Activated naive CD8-positive, alpha-beta T cell treated with anti-CD3 and anti-CD28 coated beads, Interleukin-2, amount 10 ng/mL, durations not matched to agents 7 days and 5 days (primary cell): ENCODE measurements around the gene NFIC. TPM values are rescaled to one million over a fixed set of nuclear protein-coding genes. Genes with fewer than 3 reads are reported as not detected.
"Not testable (repeated sequence)": the region's sequence is repeated elsewhere in the genome, so short reads cannot be mapped to it uniquely, and the experiment has no call there.

Experiments used
- ATAC-seq: fragments of 150-1000 bp; cut with Tn5 transposase; one replicate; pipeline ENCODE4 v1.10.0; 2021; ENCODE audit warnings: low read depth, moderate library complexity
- POLR2A ChIA-PET: fragments of 350-600 bp; sonication (Branson Sonifier 250); formaldehyde crosslinking; loops from one replicate; lab custom pipeline; 2021; ENCODE audit warnings: antibody characterized with exemption; lab: Charles Lee
- DNase-seq: peaks from one replicate; pipeline ENCODE4 v3.0.0; 2021
- H3K27ac Mint-ChIP-seq: one replicate; pipeline ENCODE4 v1.8.0; 2022; ENCODE audit warnings: mild to moderate bottlenecking, mixed read lengths
- H3K27me3 Mint-ChIP-seq: one replicate; pipeline ENCODE4 v1.8.0; 2022; ENCODE audit warnings: mild to moderate bottlenecking, moderate library complexity, mixed read lengths
- H3K36me3 Mint-ChIP-seq: one replicate; pipeline ENCODE4 v1.8.0; 2021; ENCODE audit warnings: mild to moderate bottlenecking, mixed read lengths
- H3K4me1 Mint-ChIP-seq: one replicate; pipeline ENCODE4 v1.8.0; 2021; ENCODE audit warnings: mixed read lengths
- H3K4me3 Mint-ChIP-seq: one replicate; pipeline ENCODE4 v1.8.0; 2022; ENCODE audit warnings: mild to moderate bottlenecking, moderate library complexity, mixed read lengths
- H3K9me3 Mint-ChIP-seq: one replicate; pipeline ENCODE4 v1.8.0; 2021; ENCODE audit warnings: mixed read lengths
- total RNA-seq, 2 experiments: library from RNA; stranded (reverse); gene quantifications; one replicate each; pipeline ENCODE4 v1.2.3, GENCODE V29; 2021

NFIC gene
- total RNA-seq, 2 experiments from 2014 or later = 18.0 to 19.3 TPM

GRCh38 chr19:3332232-3332631 lies 34.2 kb upstream of the NFIC start:
- DNase-seq, H3K27ac Mint-ChIP-seq, H3K4me3 Mint-ChIP-seq, POLR2A ChIA-PET, H3K36me3 Mint-ChIP-seq, H3K4me1 Mint-ChIP-seq, ATAC-seq, H3K9me3 Mint-ChIP-seq, H3K27me3 Mint-ChIP-seq: not testable (repeated sequence)

GRCh38 chr19:3333020-3333583 lies 33.3 kb upstream of the NFIC start:
- no peaks in the 10 kb centered on the region for H3K27me3 Mint-ChIP-seq
- H3K4me3 Mint-ChIP-seq = no peak overlapping the region
- no peak for ATAC-seq
- no peaks in the 10 kb centered on the region for H3K4me1 Mint-ChIP-seq
- H3K9me3 Mint-ChIP-seq = no peaks in the 10 kb centered on the region
- H3K27ac Mint-ChIP-seq = no peak overlapping the region
- no peaks in the 10 kb centered on the region for H3K36me3 Mint-ChIP-seq
- DNase-seq = no peak
- POLR2A ChIA-PET = no interaction called here

- Mint-ChIP-seq H3K9me3 (no peaks in the 10 kb centered on the region), H3K4me1 (peaks cover 2% of the 10 kb centered on the region), H3K36me3 (no peaks in the 10 kb centered on the region), H3K27me3 (no peaks in the 10 kb centered on the region), H3K4me3 (no peak overlapping the region), H3K27ac (no peak overlapping the region)
- POLR2A ChIA-PET = no interaction called here
- ATAC-seq (no peak), DNase-seq (no peak)
Measured at GRCh38 chr19:3333662-3334061, 32.7 kb upstream of the NFIC start.

- H3K4me1 Mint-ChIP-seq, H3K9me3 Mint-ChIP-seq, ATAC-seq, DNase-seq, H3K4me3 Mint-ChIP-seq, POLR2A ChIA-PET, H3K27me3 Mint-ChIP-seq, H3K27ac Mint-ChIP-seq, H3K36me3 Mint-ChIP-seq: not testable (repeated sequence)
Measured at GRCh38 chr19:3334749-3335430, 31.5 kb upstream of the NFIC start.

GRCh38 chr19:3335431-3336350 lies 30.7 kb upstream of the NFIC start:
- no peak for ATAC-seq
- Mint-ChIP-seq H3K36me3 (no peaks in the 10 kb centered on the region), H3K9me3 (no peaks in the 10 kb centered on the region), H3K4me3 (no peak overlapping the region), H3K4me1 (peaks cover 3% of the 10 kb centered on the region), H3K27me3 (no peaks in the 10 kb centered on the region), H3K27ac (no peak overlapping the region)
- DNase-seq = no peak
- POLR2A ChIA-PET = no interaction called here

- Mint-ChIP-seq H3K27ac (no peak overlapping the region), H3K36me3 (no peaks in the 10 kb centered on the region), H3K27me3 (no peaks in the 10 kb centered on the region), H3K4me1 (peaks cover 3% of the 10 kb centered on the region), H3K4me3 (no peak overlapping the region), H3K9me3 (no peaks in the 10 kb centered on the region)
- DNase-seq (no peak), ATAC-seq (no peak)
- POLR2A ChIA-PET = no interaction called here
Measured at GRCh38 chr19:3336351-3336679, 30.1 kb upstream of the NFIC start.

GRCh38 chr19:3336680-3337523 lies 29.5 kb upstream of the NFIC start:
- no peak overlapping the region for H3K4me3 Mint-ChIP-seq
- POLR2A ChIA-PET = no interaction called here
- H3K9me3 Mint-ChIP-seq = no peaks in the 10 kb centered on the region
- DNase-seq (no peak), ATAC-seq (no peak)
- H3K4me1 Mint-ChIP-seq = peaks cover 3% of the 10 kb centered on the region
- H3K27me3 Mint-ChIP-seq = no peaks in the 10 kb centered on the region
- H3K36me3 Mint-ChIP-seq = no peaks in the 10 kb centered on the region
- H3K27ac Mint-ChIP-seq = no peak overlapping the region

- ATAC-seq (peak; percentile 67), DNase-seq (no peak)
- Mint-ChIP-seq H3K4me1 (peaks cover 3% of the 10 kb centered on the region), H3K4me3 (no peak overlapping the region), H3K9me3 (no peaks in the 10 kb centered on the region), H3K27me3 (no peaks in the 10 kb centered on the region), H3K27ac (peak overlapping the region; percentile 70), H3K36me3 (no peaks in the 10 kb centered on the region)
- POLR2A ChIA-PET = interaction anchor here (0.6 to 0.8 kb wide), 3 partner anchors 21 to 109 kb away, joined by 3 to 4 read pairs (median 3); no protein-coding TSS in a partner anchor
Measured at GRCh38 chr19:3338541-3339181, 27.7 kb upstream of the NFIC start.

- POLR2A ChIA-PET = no interaction called here
- H3K9me3 Mint-ChIP-seq = no peaks in the 10 kb centered on the region
- no peaks in the 10 kb centered on the region for H3K27me3 Mint-ChIP-seq
Measured at GRCh38 chr19:3340340-3340739, 26.0 kb upstream of the NFIC start.

GRCh38 chr19:3342246-3342645 lies 24.1 kb upstream of the NFIC start:
- no peaks in the 10 kb centered on the region for H3K36me3 Mint-ChIP-seq
- POLR2A ChIA-PET = no interaction called here
- H3K9me3 Mint-ChIP-seq = no peaks in the 10 kb centered on the region
- H3K4me3 Mint-ChIP-seq = no peak overlapping the region
- H3K27me3 Mint-ChIP-seq = no peaks in the 10 kb centered on the region
- no peak for ATAC-seq
- H3K27ac Mint-ChIP-seq = no peak overlapping the region
- no peak for DNase-seq
- peaks cover 3% of the 10 kb centered on the region for H3K4me1 Mint-ChIP-seq

More at GRCh38 chr19:3340340-3340739, 26.0 kb upstream of the NFIC start:
- no peak for ATAC-seq
- H3K4me1 Mint-ChIP-seq = peaks cover 3% of the 10 kb centered on the region
- no peaks in the 10 kb centered on the region for H3K36me3 Mint-ChIP-seq
- H3K27ac Mint-ChIP-seq = no peak overlapping the region
- no peak for DNase-seq
- H3K4me3 Mint-ChIP-seq = no peak overlapping the region

- H3K27me3 Mint-ChIP-seq, H3K36me3 Mint-ChIP-seq, H3K27ac Mint-ChIP-seq, ATAC-seq, DNase-seq, H3K4me3 Mint-ChIP-seq, POLR2A ChIA-PET, H3K4me1 Mint-ChIP-seq, H3K9me3 Mint-ChIP-seq: not testable (repeated sequence)
Measured at GRCh38 chr19:3342962-3343361, 23.4 kb upstream of the NFIC start.

- H3K4me3 Mint-ChIP-seq = peak overlapping the region; percentile 50
- H3K9me3 Mint-ChIP-seq = no peaks in the 10 kb centered on the region
- DNase-seq (no peak), ATAC-seq (peak; percentile 73)
- no peaks in the 10 kb centered on the region for H3K27me3 Mint-ChIP-seq
- POLR2A ChIA-PET = no interaction called here
- H3K27ac Mint-ChIP-seq = no peak overlapping the region
- no peaks in the 10 kb centered on the region for H3K4me1 Mint-ChIP-seq
- no peaks in the 10 kb centered on the region for H3K36me3 Mint-ChIP-seq
Measured at GRCh38 chr19:3343619-3344502, 22.5 kb upstream of the NFIC start.
